ENCODE measurements around the gene BCL11A.

The BCL11A gene

DNA sequence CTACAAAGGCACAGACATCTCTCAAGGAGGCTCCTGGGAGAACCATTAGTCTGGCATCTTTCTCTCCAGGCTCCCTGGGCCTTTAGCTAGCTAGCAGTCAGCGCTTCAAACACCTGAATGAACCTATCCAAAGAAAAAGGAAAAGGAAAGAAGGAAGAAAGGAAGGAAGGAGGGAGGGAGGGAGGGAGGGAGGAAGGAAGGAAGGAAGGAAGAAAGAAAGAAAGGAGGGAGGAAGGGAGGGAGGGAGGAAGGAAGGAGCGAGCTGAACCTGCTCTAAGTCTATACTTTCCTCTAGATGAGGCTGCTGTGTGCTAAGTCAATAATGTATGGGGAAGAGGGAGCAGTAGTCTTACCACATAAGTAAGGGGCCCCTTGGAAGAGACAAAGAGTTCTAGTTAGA is 5.1 kb upstream of the BCL11A start:
- DNase-seq: no peak

DNA sequence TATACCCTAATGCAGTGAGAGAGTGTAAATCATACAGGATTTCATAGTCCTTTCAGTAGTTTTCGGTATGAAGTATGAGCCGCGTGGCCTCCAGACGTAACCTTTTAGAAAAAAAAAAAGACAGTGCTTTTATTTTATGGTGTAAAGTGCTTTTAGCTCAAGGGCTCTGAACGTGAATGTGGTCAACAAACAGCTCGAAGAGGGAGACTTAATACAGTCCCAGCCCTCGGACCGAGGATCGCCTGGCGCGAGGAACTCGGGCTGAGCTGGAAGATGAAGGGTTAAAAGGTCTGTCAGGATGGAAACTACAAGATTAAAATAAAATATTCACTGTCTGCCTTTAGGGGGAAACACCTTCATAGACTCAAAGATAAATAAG is 4.0 kb upstream of the BCL11A start:
- DNase-seq: no peak

DNA sequence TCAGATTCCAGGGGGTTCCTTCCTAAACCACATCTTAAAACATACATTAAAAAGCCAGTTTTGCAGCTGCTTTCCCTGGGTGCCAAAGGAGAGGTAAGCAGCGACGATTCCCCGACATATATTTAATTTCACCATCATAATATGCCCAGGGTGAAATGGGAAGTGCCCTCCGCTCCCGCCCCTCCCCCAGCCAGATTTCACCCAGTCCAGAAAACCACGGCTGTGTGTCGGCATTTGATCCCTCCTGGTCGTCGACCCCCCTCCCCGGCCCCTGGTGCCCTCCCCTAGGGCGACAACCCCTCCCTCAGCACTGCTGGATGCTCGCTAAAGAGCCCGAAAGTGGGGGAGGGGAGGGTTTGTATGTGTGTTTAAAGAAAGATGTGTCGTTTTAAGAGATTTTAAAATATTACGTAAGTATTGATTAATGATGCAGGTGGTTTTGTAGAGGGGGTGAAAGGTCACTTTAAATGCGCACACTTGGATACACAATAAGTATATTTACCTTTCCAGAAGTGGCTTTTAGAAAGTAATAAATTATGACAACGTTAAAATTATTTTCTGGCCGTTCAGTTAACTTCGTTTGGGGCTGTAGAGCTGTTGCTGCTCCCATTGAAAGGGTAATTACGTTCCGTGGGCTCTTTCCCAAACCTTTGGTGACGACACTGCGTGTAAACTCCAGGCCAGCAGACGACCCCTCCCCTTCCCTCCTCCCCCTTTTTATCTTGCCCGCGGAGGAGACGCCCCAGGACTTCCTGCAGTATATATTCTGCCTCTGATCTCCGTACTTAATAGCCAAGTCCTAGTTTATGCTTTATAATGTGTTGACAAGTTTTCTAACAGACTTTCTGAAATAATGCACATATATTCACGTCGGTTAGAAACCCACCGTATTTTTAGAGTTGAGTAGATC is 3.4 kb upstream of the BCL11A start:
- DNase-seq: peak; percentile 24 to 51

DNA sequence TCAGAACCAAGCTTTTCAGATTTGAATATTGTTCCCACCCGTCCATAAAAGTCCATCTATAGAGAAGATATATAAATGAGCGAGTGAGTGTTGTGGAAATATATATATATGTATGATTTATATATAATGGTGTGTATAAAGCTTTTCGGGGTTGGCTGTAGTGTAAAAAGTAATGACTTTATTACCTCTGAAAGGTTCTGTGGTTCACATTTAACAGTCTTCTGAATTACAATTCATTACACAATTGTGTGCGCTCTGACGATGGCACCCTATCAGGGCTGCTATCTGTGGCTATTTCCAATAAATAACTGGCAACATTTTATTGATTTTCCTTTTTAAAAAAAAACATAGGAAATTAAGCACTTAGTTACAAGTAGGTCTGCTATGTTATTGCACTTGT is 2.7 kb upstream of the BCL11A start:
- no peak for DNase-seq

GRCh38 chr2:60555783-60556139 is 2.3 kb upstream of the BCL11A start:
- DNase-seq: no peak

DNA sequence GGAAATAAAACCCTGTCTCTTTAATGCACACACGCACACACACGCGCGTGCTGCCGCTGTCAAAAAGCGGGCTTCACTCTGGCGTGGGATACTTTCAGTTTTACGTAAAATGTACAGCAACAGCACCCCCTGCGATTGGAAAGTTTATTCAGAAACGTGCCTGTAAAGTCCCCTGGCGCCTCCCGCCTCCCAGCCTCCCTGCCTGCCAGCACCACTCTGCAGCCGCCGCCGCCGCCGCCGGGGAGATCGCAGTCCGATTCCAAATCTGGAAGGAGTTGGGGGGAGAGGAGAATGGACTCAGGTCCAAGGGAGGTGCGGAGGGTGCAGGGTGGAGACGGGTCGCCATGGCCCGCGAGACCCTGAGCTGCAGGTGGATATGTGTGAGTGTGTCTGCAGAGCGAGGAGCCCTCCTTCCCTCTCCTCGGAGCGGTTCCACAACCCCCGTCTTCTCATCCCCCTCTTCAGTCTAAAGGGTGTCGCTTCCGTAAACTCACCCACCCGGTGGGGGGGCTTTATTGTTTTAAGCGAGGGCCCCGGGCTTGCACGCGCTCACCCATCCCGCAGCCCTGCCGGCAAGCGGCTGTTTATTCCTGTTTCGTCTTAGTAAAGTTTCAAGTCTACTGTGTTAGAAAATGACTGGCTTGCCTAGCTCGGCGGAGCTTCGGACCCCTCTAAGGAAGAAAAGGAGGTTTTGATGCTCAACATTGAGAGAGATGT is 1.8 kb upstream of the BCL11A start:
- peak; percentile 56 to 74 for DNase-seq

DNA sequence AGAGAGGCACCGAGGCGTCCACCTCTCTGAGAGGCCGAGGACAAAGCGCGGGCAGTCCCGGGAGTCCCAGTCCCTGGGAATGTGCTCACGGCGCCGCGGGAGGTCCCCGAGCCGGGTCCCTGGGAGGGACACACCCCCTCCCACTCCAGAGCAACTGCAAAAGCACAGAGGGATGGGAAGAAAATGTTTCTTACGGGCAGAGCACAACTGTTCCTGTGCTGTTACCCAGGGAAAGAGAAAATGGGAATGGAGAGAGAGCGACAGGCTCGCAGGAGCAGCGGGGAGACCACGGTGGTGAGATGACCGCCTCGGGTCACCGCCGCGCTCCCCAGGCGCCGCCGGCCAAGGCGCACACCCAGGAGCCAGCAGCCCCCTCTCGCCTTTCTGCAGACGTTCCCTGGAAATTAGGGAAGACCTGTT is 1.2 kb upstream of the BCL11A start:
- DNase-seq: peak in 1 of 2 experiments; percentile 45

DNA sequence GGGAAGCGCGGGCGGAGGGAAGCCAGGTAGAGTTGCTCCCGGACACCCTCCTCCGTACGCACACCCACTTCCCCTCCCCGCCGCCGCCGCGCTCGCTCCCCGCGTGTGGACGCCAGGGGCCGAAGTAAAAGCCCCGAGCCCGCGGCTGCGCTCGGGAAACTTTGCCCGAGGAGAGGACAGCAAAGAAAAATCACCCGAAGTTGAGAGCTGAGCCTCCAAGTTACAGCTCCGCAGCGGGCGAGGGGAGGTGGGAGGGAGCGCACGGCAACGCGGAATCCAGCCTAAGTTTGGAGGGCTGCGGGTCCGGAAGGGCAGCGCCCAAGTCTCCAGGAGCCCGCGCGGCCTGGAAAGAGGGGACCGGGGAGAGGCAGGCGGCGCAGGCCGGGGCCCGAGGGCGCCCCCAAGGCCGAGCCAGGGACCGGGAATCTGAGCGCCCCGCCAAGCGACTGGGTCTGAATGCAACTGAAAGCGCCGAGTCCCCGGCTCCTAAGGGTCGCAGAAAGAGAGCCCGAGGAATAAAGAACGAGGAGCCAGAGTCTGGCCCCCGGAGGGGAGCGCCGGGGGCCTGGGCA is 706 bp upstream of the BCL11A start:
- DNase-seq: peak; percentile 47 to 71

DNA sequence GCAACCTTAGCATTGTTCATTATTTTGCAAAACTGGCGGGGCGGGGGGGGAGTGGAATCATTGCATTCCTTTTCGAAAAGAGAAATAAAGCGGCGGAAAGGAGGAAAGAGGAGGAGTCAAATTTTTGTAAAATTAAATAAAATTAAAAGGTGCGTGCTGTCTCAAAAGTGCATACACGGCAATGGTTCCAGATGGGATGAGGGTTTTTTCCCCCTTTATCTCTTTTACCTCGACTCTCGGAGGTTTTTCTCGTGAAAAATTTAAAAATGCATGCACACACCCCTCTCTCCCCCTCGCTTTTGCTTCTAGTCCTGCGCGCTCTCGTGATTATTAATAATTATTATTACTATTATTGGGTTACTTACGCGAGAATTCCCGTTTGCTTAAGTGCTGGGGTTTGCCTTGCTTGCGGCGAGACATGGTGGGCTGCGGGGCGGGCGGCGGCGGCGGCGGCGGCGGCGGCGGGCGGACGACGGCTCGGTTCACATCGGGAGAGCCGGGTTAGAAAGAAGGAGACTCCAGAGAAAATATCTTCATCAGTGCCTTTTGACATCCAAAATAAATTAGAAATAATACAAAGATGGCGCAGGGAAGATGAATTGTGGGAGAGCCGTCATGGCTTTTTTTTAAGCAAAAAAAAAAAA is 481 bp downstream of the BCL11A start:
- DNase-seq: no peak

- peak; percentile 49 to 58 for DNase-seq
Measured at GRCh38 chr2:60552078-60552850, 1.2 kb downstream of the BCL11A start.

DNA sequence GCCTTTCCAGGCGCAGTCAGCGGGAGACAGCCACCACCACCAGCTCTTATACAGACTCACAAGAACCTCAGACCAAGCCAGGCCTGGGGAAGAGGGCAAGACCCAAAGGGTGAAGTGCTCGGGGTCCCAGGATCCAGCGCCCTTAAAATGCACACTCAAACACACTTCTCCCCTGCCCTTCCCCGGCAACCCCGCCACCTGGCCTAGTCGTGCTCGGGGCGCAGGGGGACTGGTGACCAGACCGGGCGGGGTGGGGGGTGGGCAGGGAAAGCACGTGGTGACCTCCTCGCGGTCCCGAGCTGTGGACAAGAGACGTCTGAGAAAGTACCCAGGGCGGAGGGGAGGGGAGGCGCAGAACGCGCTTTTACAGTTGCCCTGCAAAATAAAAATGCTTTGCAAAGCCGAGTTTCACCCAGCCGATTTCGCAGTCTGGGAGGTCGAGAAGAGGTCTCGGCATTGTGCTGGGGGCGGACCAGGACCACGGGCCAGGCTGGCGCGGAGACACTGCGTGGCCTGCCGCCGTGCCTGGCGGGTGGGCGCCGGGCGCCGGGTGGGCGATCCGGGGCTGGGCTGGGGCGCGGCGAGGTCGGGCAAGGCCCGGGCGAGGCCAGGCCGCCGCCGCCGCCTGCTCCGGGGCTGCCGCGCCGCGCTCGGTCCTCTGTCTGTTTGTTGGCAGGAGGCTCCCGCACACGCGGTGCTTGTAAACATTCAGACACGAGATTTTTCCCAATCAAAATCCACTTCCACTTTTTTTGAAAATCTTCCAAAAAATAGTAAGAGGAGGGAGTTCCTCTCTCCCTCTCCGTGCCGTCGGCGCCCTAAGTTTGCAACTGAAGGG is 2.0 kb downstream of the BCL11A start:
- DNase-seq: peak; percentile 64 to 72

DNA sequence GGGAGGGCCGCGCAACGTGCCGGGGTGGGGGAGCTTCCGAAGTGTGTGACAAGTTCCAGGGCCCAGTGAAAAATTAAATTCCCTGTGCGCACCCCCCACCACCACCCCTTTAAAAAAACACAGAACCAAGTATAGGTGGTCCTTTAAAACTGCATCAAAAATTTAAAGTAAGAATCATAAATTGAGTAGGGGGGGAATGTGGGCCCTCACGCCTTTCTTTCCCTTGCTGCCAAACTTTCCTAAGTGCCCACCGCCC is 2.5 kb downstream of the BCL11A start:
- no peak for DNase-seq

- DNase-seq: peak; percentile 91 to 94
Measured at GRCh38 chr2:60550178-60550983, 3.1 kb downstream of the BCL11A start.

DNA sequence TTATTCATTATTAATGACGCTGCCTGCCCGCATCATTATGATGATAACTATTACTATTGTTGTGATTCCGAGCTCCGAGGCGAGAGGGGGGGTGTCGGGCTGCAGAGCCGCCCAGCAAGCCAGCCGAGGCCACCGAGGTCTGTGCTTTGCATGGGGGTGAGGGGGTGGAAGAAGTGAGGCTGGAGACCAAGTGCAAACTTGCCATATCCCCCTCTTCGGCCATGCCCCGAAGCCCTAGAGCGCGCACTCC is 3.6 kb downstream of the BCL11A start:
- DNase-seq: peak; percentile 40 to 76

DNA sequence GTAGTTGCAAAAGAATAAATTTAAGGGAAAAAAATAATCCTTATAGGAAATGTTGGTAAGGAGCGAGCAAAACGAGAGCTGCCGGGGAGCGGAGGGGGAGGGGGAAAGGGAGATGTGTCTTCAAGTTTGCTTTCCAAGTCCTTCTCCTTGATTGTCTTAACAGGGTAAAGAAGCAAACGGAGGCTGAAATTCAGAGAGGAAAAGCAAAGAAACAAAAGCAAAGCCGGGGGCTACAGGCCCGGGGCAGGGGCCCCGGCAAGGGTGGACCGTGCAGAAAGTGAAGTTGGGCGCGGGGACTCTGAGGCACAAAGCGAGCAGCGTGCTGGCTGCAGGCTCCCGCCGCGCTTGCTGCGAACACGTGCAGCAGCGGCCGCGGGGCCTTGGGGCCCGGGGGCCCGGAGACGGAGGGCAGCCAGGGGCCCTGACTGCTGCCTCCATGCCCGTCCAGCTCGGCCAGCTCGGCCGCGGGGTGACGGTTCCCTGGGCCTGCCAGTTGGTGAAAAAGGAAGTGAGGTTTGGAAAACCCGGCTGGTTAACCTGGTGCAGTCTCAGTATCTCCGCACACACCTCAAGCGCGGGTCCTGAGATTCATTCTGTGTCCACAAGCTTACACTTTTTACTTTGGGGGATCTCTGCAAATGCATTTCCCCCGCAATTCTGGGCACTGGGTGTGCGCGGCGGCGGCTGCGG is 4.1 kb downstream of the BCL11A start:
- peak; percentile 47 to 73 for DNase-seq

DNA sequence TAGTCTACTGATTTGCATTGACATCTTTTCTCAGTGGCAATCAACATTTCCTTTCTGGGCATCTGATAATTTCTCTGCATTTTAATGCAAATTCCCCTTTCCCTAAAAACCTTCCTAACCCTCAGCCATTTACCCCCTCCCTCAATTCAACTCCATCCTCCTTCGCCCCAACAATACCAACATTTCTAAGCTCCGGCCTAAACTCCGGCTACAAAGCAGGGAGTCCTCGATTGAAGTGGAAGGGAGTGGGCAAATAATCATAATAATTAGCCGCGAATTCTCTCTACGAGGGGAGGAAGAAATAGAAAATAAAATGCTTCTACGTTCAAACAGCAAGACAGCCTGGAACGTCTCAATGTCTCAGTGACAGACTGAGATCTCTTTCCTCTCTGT is 4.6 kb downstream of the BCL11A start:
- peak in 1 of 2 experiments; percentile 47 for DNase-seq

- no peak for DNase-seq
Measured at GRCh38 chr2:60548311-60548710, 5.1 kb downstream of the BCL11A start.

- no peak for DNase-seq
Measured at GRCh38 chr2:60547841-60548240, 5.6 kb downstream of the BCL11A start.

DNA sequence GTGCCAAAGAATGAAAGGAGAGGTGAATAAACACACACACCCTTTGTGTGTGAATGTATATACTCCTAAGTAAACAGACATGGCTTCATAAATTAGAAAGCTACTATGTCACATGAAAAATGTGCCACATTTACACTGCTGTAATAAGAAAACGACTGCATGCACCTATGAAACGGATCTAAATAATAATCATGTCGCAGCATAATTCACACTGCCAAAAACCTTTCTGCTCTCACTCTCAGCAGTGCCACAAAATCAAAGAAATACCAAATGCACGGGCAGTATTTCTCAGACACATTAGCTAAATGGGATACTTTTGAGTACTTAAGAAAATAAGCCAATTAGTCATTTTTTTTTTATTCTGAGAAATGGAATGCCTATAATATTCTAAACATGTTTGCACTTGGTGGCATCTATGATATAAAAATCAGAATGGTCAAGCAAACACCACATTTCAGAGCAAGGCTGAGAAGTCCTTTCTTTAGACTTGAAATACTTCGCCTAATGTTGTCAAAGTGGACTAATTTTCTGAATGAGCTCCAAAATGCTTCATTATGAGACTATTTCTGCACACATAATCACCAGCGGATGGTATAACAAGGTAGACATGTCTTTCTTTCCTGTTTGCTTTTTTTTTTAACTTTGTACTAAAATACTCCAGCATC is 6.6 kb downstream of the BCL11A start:
- no peak for DNase-seq

GRCh38 chr2:60544954-60545560 is 8.4 kb downstream of the BCL11A start:
- no peak for DNase-seq

Measured in NCI-H2081 (cell line).